SK-N-SH (cell line): ENCODE data around the gene MGAT5B. TPM values are rescaled to one million over a fixed set of nuclear protein-coding genes. Genes with fewer than 3 reads are reported as not detected.

Source experiments
- CTCF ChIA-PET: fragments of 300-600, 350-600 bp; formaldehyde crosslinking; extraction: SDS; loops from one replicate; lab custom pipeline; 2021; lab: Yijun Ruan, JAX
- POLR2A ChIA-PET: fragments of 350-600 bp; sonication (Branson Sonifier 250); formaldehyde crosslinking; extraction: SDS; loops from one replicate; lab custom pipeline; 2020; ENCODE audit warnings: antibody characterized with exemption, inconsistent platforms; lab: Yijun Ruan, JAX
- DNase-seq: peaks from one replicate; pipeline ENCODE4 v3.0.0; 2012
- H2AFZ ChIP-seq: fragments of 200-600 bp; sonication (generic); 2 replicates; pipeline ENCODE4 v1.8.1; 2016; ENCODE audit warnings: antibody characterized with exemption, mild to moderate bottlenecking, low read depth
- H3F3A ChIP-seq: fragments of 200-600 bp; sonication (generic); replicated peaks from 2 replicates; pipeline ENCODE3; 2016; ENCODE audit warnings: antibody characterized with exemption, mild to moderate bottlenecking; ENCODE audit not compliant: insufficient read depth
- H3K27ac ChIP-seq, 2 experiments: fragments of 200-500 bp in 1 of 2; fragments of 200-600 bp in 1 of 2; sonication (Bioruptor generic) in 1 of 2; sonication (generic), shearing (Covaris generic) in 1 of 2; 2 replicates each; pipeline versions ENCODE4 v1.5.1 to v1.6.1; 2014 to 2016; ENCODE audit warnings: low read depth in 2 of 2, inconsistent platforms in 1 of 2, low read length in 1 of 2, mild to moderate bottlenecking in 1 of 2, mixed read lengths in 1 of 2
- H3K27me3 ChIP-seq: fragments of 200-600 bp; sonication (generic), shearing (Covaris generic); 2 replicates; pipeline ENCODE4 v1.6.1; 2016; ENCODE audit warnings: mixed run types; ENCODE audit not compliant: insufficient read depth
- H3K36me3 ChIP-seq, 2 experiments: fragments of 200-500 bp in 1 of 2; fragments of 200-600 bp in 1 of 2; sonication (Bioruptor generic) in 1 of 2; sonication (generic) in 1 of 2; replicated peaks in 1 of 2; 2 replicates each; pipeline versions ENCODE3 to v1.5.1; 2014 to 2016; ENCODE audit warnings: low read length in 1 of 2, mild to moderate bottlenecking in 1 of 2; ENCODE audit not compliant: insufficient read depth in 2 of 2, control insufficient read depth in 1 of 2
- H3K4me1 ChIP-seq, 2 experiments: fragments of 200-500 bp in 1 of 2; fragments of 200-600 bp in 1 of 2; sonication (Bioruptor generic) in 1 of 2; sonication (generic), shearing (Covaris generic) in 1 of 2; 2 replicates each; pipeline versions ENCODE4 v1.5.1 to v1.6.1; 2014 to 2016; ENCODE audit warnings: low read depth in 1 of 2, low read length in 1 of 2, mixed run types in 1 of 2; ENCODE audit not compliant: insufficient read depth in 2 of 2, control insufficient read depth in 1 of 2
- H3K4me2 ChIP-seq: fragments of 200-600 bp; sonication (generic), shearing (Covaris generic); 2 replicates; pipeline ENCODE4 v1.6.1; 2017; ENCODE audit warnings: mixed run types
- H3K4me3 ChIP-seq, 2 experiments: fragments of 200-500 bp in 1 of 2; fragments of 200-600 bp in 1 of 2; sonication (Bioruptor generic) in 1 of 2; sonication (generic), shearing (Covaris generic) in 1 of 2; 2 replicates each; pipeline versions ENCODE4 v1.5.1 to v1.8.1; 2014 to 2016; ENCODE audit warnings: low read depth in 2 of 2, inconsistent platforms in 1 of 2, low read length in 1 of 2, mild to moderate bottlenecking in 1 of 2, mixed read lengths in 1 of 2, moderate library complexity in 1 of 2
- H3K79me2 ChIP-seq: fragments of 200-600 bp; sonication (generic); 2 replicates; pipeline ENCODE4 v1.8.1; 2017; ENCODE audit warnings: mild to moderate bottlenecking; ENCODE audit not compliant: insufficient read depth
- H3K9ac ChIP-seq: fragments of 200-600 bp; sonication (generic); 2 replicates; pipeline ENCODE4 v1.6.1; 2017; ENCODE audit warnings: mixed run types
- H3K9me2 ChIP-seq: fragments of 200-600 bp; sonication (generic); 2 replicates; pipeline ENCODE4 v1.6.1; 2017; ENCODE audit warnings: mixed run types
- H3K9me3 ChIP-seq: fragments of 200-600 bp; sonication (generic); 2 replicates; pipeline ENCODE4 v1.6.1; 2017; ENCODE audit warnings: mixed run types, mild to moderate bottlenecking, moderate library complexity
- H4K20me1 ChIP-seq: fragments of 200-600 bp; sonication (generic); 2 replicates; pipeline ENCODE4 v1.6.1; 2017; ENCODE audit warnings: mild to moderate bottlenecking, mixed run types; ENCODE audit not compliant: insufficient read depth
- CHD2 ChIP-seq: fragments of 150-350 bp; IDR thresholded peaks from 2 replicates; pipeline ENCODE4 v1.6.1; 2018; ENCODE audit warnings: low read length; ENCODE audit not compliant: partially characterized antibody
- ELF1 ChIP-seq: IDR thresholded peaks from 2 replicates; pipeline ENCODE4 v1.4.0; 2012
- EP300 ChIP-seq, 2 experiments: IDR thresholded peaks; 2 replicates each; pipeline versions ENCODE4 v1.4.0 to v1.6.1; 2012; ENCODE audit warnings: borderline replicate concordance in 1 of 2, low read depth in 1 of 2, low read length in 1 of 2
- FOSL2 ChIP-seq: IDR thresholded peaks from 2 replicates; pipeline ENCODE4 v1.4.0; 2012; ENCODE audit warnings: low read depth, mild to moderate bottlenecking, moderate library complexity, borderline replicate concordance
- FOXJ3 ChIP-seq: sonication (generic); formaldehyde crosslinking; IDR thresholded peaks from 2 replicates; pipeline ENCODE4 v1.5.1; 2020; ENCODE audit warnings: mild to moderate bottlenecking, missing genetic modification reagents
- FOXM1 ChIP-seq: IDR thresholded peaks from 2 replicates; pipeline ENCODE4 v1.4.0; 2012; ENCODE audit warnings: low read depth, mild to moderate bottlenecking
- GATA2 ChIP-seq: sonication (generic); formaldehyde crosslinking; IDR thresholded peaks from 2 replicates; pipeline ENCODE4 v1.5.0; 2020; ENCODE audit warnings: mild to moderate bottlenecking, missing genetic modification reagents
- IRF3 ChIP-seq: fragments of 150-350 bp; IDR thresholded peaks from 2 replicates; pipeline ENCODE4 v1.6.1; 2016; ENCODE audit warnings: mild to moderate bottlenecking, low read depth, low read length
- MAX ChIP-seq: IDR thresholded peaks from 2 replicates; pipeline ENCODE4 v1.4.0; 2012; ENCODE audit warnings: low read depth
- MEF2A ChIP-seq: IDR thresholded peaks from 2 replicates; pipeline ENCODE4 v1.4.0; 2012; ENCODE audit warnings: low read depth, borderline replicate concordance
- NRF1 ChIP-seq: IDR thresholded peaks from 2 replicates; pipeline ENCODE4 v1.6.1; 2012; ENCODE audit warnings: low read depth, mild to moderate bottlenecking, low read length
- REST ChIP-seq: IDR thresholded peaks from 2 replicates; pipeline ENCODE4 v1.6.1; 2012; ENCODE audit warnings: mild to moderate bottlenecking, low read depth, low read length, moderate library complexity
- SIN3A ChIP-seq: IDR thresholded peaks from 2 replicates; pipeline ENCODE4 v1.6.1; 2012; ENCODE audit warnings: low read depth, mild to moderate bottlenecking, low read length, moderate library complexity, borderline replicate concordance
- TCF12 ChIP-seq: IDR thresholded peaks from 2 replicates; pipeline ENCODE4 v1.4.0; 2012
- ZBTB33 ChIP-seq: IDR thresholded peaks from 2 replicates; pipeline ENCODE4 v1.4.0; 2012; ENCODE audit warnings: low read depth, borderline replicate concordance
- WGBS: methylation state at CpG from one replicate; pipeline ENCODE4 v1.1.6; 2017; ENCODE audit warnings: low lambda C conversion rate; 5-methylcytosine and 5-hydroxymethylcytosine counted together
- polyA plus RNA-seq, 3 experiments: library from polyadenylated mRNA; depleted of rRNA; stranded (reverse); fragments of >200 nt; gene quantifications; 2 replicates each; pipeline ENCODE4 v1.2.3, GENCODE V29; 2012
- TF ChIP-seq, protein P1 (sequence below): IDR thresholded peaks from 2 replicates; pipeline ENCODE4 v1.4.0; 2012; ENCODE audit warnings: low read depth, borderline replicate concordance
- TF ChIP-seq, protein P2 (sequence below): fragments of 200-600 bp; sonication (generic); IDR thresholded peaks from 2 replicates; pipeline ENCODE4 v1.6.1; 2017; ENCODE audit warnings: antibody characterized with exemption, mild to moderate bottlenecking, moderate library complexity

MGAT5B gene
- polyA plus RNA-seq, 1 of the 3 experiments (the other 2 are of a cell fraction), result 13.8 TPM

DNA sequence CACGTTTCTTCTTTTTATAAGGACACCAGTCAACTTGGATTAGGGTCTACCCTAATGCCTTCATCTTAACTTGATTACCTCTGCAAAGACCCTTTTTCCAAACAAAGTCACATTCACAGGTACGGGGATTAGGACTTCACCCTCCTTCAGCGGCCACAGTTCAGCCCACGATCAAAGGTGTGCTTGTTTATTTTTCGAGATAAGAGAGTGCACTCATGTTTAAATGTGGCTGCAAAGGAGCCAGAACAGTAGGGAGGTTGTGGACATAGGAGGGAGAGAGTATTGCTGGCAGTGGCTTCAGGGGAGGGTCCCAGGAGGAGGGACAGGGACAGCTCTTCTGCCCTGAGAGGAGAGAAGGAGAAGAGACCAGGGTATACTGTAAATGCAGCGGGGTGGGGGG is 46.7 kb downstream of the MGAT5B start:
- Histone ChIP-seq H3K9me3 (no peaks in the 10 kb centered on the region), H3K79me2 (no peaks in the 10 kb centered on the region), H3K4me3 (no peak overlapping the region), H2AFZ (no peak overlapping the region), H3K27ac (no peak overlapping the region), H3K9ac (no peak overlapping the region), H4K20me1 (peaks cover 18% of the 10 kb centered on the region; the same call in 1 of the 2 replicates), H3K4me1 (peaks cover 0 to 3% of the 10 kb centered on the region in 2 experiments; a peak in 1 of 4 replicates), H3K36me3 (no peaks in the 10 kb centered on the region), H3F3A (no peaks in the 10 kb centered on the region), H3K9me2 (no peaks in the 10 kb centered on the region), H3K27me3 (no peaks in the 10 kb centered on the region), H3K4me2 (no peak overlapping the region)
- TF ChIP-seq, protein P1, sequence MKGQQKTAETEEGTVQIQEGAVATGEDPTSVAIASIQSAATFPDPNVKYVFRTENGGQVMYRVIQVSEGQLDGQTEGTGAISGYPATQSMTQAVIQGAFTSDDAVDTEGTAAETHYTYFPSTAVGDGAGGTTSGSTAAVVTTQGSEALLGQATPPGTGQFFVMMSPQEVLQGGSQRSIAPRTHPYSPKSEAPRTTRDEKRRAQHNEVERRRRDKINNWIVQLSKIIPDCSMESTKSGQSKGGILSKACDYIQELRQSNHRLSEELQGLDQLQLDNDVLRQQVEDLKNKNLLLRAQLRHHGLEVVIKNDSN, result no peak
- TF ChIP-seq ELF1 (no peak), ZBTB33 (no peak), TCF12 (no peak), MAX (no peak), FOXM1 (no peak), EP300 (IDR thresholded peaks at IDR 0.05; ENCODE audit: borderline replicate concordance in 1 of 2, low read depth in 1 of 2, low read length in 1 of 2) (no peak), FOXJ3 (CRISPR knock-in tag) (no peak), NRF1 (no peak), SIN3A (no peak), GATA2 (no peak), MEF2A (no peak), REST (no peak), FOSL2 (no peak), CHD2 (no peak), IRF3 (no peak)
- TF ChIP-seq, protein P2, sequence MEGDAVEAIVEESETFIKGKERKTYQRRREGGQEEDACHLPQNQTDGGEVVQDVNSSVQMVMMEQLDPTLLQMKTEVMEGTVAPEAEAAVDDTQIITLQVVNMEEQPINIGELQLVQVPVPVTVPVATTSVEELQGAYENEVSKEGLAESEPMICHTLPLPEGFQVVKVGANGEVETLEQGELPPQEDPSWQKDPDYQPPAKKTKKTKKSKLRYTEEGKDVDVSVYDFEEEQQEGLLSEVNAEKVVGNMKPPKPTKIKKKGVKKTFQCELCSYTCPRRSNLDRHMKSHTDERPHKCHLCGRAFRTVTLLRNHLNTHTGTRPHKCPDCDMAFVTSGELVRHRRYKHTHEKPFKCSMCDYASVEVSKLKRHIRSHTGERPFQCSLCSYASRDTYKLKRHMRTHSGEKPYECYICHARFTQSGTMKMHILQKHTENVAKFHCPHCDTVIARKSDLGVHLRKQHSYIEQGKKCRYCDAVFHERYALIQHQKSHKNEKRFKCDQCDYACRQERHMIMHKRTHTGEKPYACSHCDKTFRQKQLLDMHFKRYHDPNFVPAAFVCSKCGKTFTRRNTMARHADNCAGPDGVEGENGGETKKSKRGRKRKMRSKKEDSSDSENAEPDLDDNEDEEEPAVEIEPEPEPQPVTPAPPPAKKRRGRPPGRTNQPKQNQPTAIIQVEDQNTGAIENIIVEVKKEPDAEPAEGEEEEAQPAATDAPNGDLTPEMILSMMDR, result no peak
- POLR2A ChIA-PET, result no interaction called here
- CTCF ChIA-PET, result no interaction called here
- 71% methylated on average over 6 of the region's 6 CpGs for WGBS
- no peak for DNase-seq
